HEK293T (cell line): ENCODE data around the gene PPM1H.

ENCODE experiments used
- BHLHE40 ChIP-seq: fragments of 450-650 bp; IDR thresholded peaks from 2 replicates; pipeline ENCODE4 v1.6.1; 2016; ENCODE audit warnings: mild to moderate bottlenecking, moderate library complexity, borderline replicate concordance
- ELF4 ChIP-seq: fragments of 450-650 bp; IDR thresholded peaks from 2 replicates; pipeline ENCODE4 v1.6.1; 2017; ENCODE audit warnings: antibody characterized with exemption
- FOXK2 ChIP-seq: fragments of 450-650 bp; IDR thresholded peaks from 2 replicates; pipeline ENCODE4 v1.6.1; 2016; ENCODE audit warnings: mild to moderate bottlenecking
- FOXM1 ChIP-seq: fragments of 450-650 bp; IDR thresholded peaks from 2 replicates; pipeline ENCODE4 v1.6.1; 2017; ENCODE audit warnings: mild to moderate bottlenecking, borderline replicate concordance
- L3MBTL2 ChIP-seq: fragments of 450-650 bp; conservative IDR thresholded peaks from 2 replicates; pipeline ENCODE4 v1.6.1; 2016; ENCODE audit warnings: mild to moderate bottlenecking
- NFRKB ChIP-seq: fragments of 450-650 bp; IDR thresholded peaks from 2 replicates; pipeline ENCODE4 v1.6.1; 2016; ENCODE audit warnings: mild to moderate bottlenecking, moderate library complexity
- SP1 ChIP-seq: fragments of 450-650 bp; IDR thresholded peaks from 2 replicates; pipeline ENCODE4 v1.6.1; 2017
- TARDBP ChIP-seq: fragments of 450-650 bp; IDR thresholded peaks from 2 replicates; pipeline ENCODE4 v1.6.1; 2016
- ZNF384 ChIP-seq: fragments of 450-650 bp; IDR thresholded peaks from 2 replicates; pipeline ENCODE4 v1.6.1; 2016
- TF ChIP-seq, protein P1 (sequence below): fragments of 450-650 bp; IDR thresholded peaks from 2 replicates; pipeline ENCODE4 v1.6.1; 2016

- no peak for TF ChIP-seq L3MBTL2
- TF ChIP-seq TARDBP, result no peak
- TF ChIP-seq NFRKB, result no peak
- no peak for TF ChIP-seq FOXM1
- TF ChIP-seq ELF4, result no peak
- no peak for TF ChIP-seq ZNF384
- TF ChIP-seq, protein P1, sequence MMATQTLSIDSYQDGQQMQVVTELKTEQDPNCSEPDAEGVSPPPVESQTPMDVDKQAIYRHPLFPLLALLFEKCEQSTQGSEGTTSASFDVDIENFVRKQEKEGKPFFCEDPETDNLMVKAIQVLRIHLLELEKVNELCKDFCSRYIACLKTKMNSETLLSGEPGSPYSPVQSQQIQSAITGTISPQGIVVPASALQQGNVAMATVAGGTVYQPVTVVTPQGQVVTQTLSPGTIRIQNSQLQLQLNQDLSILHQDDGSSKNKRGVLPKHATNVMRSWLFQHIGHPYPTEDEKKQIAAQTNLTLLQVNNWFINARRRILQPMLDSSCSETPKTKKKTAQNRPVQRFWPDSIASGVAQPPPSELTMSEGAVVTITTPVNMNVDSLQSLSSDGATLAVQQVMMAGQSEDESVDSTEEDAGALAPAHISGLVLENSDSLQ, result no peak
- no peak for TF ChIP-seq SP1
- TF ChIP-seq FOXK2, result no peak
- TF ChIP-seq BHLHE40, result no peak
Observed at GRCh38 chr12:62977418-62977817, 42.5 kb upstream of the PPM1H start.
